GM19193 (cell line): ENCODE measurements around the gene OR10D3.

Source experiments
- POLR2A ChIP-seq: IDR thresholded peaks from 4 replicates; pipeline ENCODE4 v1.6.1; 2011; ENCODE audit not compliant: insufficient read depth, insufficient read length; ENCODE audit errors: extremely low read depth

Gene OR10D3

DNA sequence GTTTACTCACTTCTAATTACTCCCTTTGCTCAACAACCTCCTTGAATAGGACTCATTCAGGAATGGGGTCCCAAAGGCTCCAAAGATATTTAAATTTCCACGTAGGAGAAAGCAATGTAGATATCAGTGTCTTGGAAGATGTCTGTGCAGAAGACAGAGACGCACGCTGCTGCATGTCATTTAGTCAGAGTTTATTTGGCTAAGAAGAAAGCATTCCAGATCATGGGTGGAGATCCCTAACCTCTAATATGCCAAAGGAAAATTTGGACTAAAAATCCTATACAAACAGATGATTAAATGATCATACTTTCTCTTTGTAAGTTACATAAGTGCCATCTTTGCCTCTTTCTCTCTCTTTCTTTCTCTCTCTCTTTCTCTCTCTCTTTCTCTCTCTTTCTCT is at the start of gene OR10D3:
Gene OR10D3, plus strand, starts transcription at position 278 of the 400 bp plus-strand sequence. CDS start 1,925 bp downstream, outside the sequence.
- no peak for TF ChIP-seq POLR2A

DNA sequence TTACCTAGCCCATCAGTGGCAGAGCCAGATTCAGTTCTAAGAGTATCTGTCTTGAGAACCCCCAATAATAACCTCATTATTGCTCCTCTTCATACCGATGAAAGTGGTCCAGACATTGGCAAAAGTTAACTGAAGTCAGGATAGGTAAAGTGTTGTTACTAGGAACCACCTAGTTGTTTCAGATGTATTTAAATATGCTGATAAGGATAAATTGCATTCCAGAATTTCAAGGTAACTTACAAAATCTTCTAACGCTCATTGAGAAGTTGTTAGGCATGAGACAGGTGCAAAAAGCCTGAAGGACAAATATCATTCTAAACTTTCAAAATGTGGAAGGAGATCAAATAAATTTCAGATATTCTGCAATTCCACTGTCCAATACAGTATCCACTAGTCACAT is 40.1 kb upstream of the OR10D3 start:
- TF ChIP-seq POLR2A, result no peak

- TF ChIP-seq POLR2A, result no peak
Observed at GRCh38 chr11:124147951-124148350, 35.2 kb upstream of the OR10D3 start.

- no peak for TF ChIP-seq POLR2A
Observed at GRCh38 chr11:124150684-124151083, 32.5 kb upstream of the OR10D3 start.

DNA sequence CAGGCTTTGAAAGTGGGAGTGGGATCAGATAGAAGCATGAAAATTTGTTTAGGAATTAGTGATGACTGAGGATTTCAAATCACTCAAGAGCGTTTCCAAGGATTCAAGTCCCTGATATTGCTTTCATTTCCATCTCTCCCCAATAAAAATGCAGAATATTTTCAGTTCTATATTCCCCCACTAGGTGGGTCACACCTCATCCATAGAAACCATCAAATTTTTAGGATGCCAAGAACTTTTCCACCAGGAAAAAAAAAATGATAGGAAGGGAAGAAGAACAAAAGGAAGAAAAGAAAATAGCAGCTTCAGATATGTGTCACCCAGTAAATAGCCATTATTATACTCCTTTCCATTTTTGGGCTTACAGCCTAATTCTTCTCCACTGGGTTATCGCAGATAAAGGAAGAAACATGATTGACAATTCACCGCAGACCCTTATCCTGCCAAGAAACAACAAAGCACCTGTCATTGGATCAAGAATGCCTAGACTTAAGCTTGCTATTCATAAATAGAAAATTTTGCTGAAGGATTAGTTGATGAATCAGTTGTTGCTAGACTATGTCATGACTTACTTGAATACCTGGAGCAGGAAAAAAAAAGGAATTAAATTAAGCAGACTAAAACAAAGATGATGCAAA is 30.3 kb upstream of the OR10D3 start:
- TF ChIP-seq POLR2A, result no peak

GRCh38 chr11:124153821-124154220 is 29.3 kb upstream of the OR10D3 start:
- no peak for TF ChIP-seq POLR2A

DNA sequence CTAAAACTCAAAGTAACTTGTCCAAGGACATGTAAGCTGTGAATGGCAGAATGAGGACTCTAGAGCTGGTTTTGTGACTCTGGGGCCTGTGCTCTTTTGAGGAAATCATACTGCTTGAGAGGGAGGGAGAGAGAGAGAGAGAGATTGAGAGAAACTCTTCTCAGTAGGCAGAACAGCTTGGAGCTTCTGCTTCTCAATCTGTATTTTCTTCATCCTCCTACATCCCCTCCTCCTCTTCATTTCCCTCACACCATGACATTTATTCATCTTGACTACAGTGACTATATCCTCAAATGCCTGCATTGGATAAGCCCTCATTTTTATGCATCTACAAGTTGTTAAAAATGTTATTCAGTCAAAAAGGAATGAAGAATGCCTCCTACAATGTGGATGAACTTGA is 23.7 kb upstream of the OR10D3 start:
- TF ChIP-seq POLR2A, result no peak

- TF ChIP-seq POLR2A, result no peak
Observed at GRCh38 chr11:124160986-124161385, 22.2 kb upstream of the OR10D3 start.

GRCh38 chr11:124167826-124168231 is 15.3 kb upstream of the OR10D3 start:
- TF ChIP-seq POLR2A, result no peak

DNA sequence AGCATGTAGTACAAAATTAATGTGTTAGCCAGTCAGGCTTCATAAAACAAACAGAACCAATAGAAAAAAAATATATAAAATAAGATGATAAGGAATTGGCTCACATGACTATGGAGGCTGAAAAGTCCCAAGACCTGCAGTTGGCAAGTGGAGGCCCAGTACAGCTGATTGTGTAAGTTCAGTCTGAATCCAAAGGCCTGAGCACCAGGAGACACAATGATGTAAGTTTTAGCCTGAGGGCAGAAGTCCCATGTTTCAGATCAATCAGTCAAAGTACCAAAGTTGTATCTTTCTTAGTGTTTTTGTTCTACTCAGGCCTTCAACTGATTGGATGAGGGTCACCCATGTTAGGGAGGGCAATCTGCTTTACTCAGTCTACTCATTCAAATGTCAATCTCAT is 14.3 kb upstream of the OR10D3 start:
- no peak for TF ChIP-seq POLR2A

GRCh38 chr11:124170801-124171586 is 12.2 kb upstream of the OR10D3 start:
- TF ChIP-seq POLR2A, result no peak

DNA sequence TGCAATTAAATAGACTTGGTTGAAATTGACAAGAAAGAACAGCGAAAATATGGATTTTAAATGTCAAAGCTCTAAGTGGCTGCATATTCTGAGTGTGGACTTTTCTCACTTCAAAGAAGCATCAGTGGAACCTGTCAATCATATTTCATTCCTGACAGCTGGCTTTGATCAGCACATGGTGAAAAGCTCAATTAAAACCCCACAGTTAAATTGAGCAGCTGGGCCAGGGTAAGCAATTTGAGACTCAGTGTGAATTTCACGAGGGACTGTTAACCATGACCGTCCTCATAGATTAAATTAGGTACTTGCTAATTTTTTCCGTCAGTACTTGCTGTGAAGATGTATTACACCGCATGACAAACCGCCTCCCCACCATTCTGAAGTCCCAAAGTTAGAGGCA is 11.0 kb upstream of the OR10D3 start:
- TF ChIP-seq POLR2A, result no peak

GRCh38 chr11:124172599-124172998 is 10.5 kb upstream of the OR10D3 start:
- no peak for TF ChIP-seq POLR2A

- no peak for TF ChIP-seq POLR2A
Observed at GRCh38 chr11:124174001-124174583, 9.1 kb upstream of the OR10D3 start.

DNA sequence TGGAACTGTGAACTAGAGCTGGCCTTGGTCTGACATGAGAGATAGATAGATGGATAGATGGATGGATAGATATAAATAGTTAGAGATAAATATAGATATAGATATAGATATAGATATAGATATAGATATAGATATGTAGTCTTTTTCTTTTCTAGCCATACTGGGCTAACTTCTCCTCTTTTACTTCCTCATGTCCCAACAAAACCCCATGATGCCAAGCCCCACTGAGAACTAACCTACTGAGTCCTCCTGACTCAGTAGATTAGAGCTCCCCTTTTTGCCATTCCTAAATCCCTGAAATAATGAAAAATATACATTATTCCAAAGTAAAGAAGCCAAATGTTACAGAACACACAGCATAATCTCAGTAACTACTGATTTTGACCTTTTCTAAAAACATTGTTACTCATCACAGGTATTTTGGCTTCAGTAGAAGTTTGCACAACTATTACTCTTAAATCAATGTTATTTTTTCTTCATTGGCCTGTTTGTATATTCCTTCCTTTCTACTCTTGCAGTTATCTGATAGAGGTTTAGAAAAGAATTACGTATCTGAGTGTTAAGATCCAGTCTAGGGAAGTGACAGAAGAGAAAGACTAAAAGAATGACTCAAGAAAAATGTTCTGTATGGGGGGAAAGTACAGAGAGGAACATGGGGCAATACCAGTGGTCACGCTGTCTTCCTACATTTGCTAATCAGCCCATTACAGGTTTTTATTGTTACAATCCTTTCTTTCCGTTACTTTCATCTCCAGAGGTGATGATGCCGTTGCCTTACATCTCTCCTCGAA is 6.0 kb upstream of the OR10D3 start:
- TF ChIP-seq POLR2A, result no peak
